BLaER1 treated with 17β-estradiol and CSF1 and Interleukin-3, amounts not matched to agents 10 nM and 100 nM (cell line): Measurements from ENCODE around the gene UACA.

Experiments used
- H3K27ac ChIP-seq, 11 experiments: shearing (Covaris generic); formaldehyde crosslinking; 2 replicates each; pipeline ENCODE4 v1.8.1; 2022
- H3K27me3 ChIP-seq, 11 experiments: shearing (Covaris generic); formaldehyde crosslinking; 2 replicates each; pipeline ENCODE4 v1.8.1; 2022
- H3K36me3 ChIP-seq, 11 experiments: shearing (Covaris generic); formaldehyde crosslinking; 2 replicates each; pipeline ENCODE4 v1.8.1; 2022
- H3K4me1 ChIP-seq, 10 experiments: shearing (Covaris generic); formaldehyde crosslinking; 2 replicates each; pipeline ENCODE4 v1.8.1; 2022
- H3K4me2 ChIP-seq, 11 experiments: shearing (Covaris generic); formaldehyde crosslinking; 2 replicates each; pipeline ENCODE4 v1.8.1; 2022
- H3K4me3 ChIP-seq, 10 experiments: shearing (Covaris generic); formaldehyde crosslinking; 2 replicates each; pipeline ENCODE4 v1.8.1; 2022
- H3K9ac ChIP-seq, 11 experiments: shearing (Covaris generic); formaldehyde crosslinking; 2 replicates each; pipeline ENCODE4 v1.8.1; 2022
- H3K9me3 ChIP-seq, 11 experiments: shearing (Covaris generic); formaldehyde crosslinking; replicated peaks in 1 of 11; 2 replicates each; pipeline ENCODE4 v1.8.1; 2022
- H4K20me1 ChIP-seq, 11 experiments: shearing (Covaris generic); formaldehyde crosslinking; 2 replicates each; pipeline ENCODE4 v1.8.1; 2022
- Cebpa-rat ChIP-seq, 11 experiments: shearing (Covaris generic); IDR thresholded peaks; 2 replicates each; pipeline ENCODE4 v1.8.1; 2022

The UACA gene

DNA sequence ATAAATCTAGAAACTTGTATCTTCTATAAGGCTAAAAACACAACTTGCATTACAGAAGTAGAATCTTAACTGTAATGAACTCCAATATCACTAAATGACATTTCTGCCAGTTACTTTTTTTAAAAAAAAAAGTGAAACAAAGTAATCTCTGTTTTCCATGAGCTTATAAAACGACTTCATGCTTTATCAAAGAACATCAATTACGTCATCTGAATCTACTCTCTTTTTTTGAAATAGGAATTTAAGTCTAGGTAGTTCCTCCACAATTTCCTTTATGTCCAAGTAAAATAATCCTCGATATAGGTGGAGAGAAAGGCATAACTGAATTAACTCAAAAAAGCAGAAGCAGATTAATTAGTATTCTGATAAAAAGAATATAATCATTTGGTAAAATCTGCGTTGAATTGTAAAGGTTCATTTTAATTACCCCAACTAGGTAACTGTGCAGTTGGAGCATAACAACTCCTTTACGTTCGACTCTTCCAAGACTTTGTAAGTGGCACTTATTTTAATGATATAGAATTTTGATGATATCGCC lies 1.4 kb downstream of the UACA start:
- no peak for TF ChIP-seq Cebpa-rat (IDR thresholded peaks at IDR 0.05)
- peaks cover 0 to 5% (median 0%) of the 10 kb centered on the region in 10 experiments; a peak in 2 of 20 replicates for H3K4me1 ChIP-seq
- peak overlapping the region in 9 of 11 experiments; percentile 71 to 91 (median 84); a peak in 15 of 22 replicates for H3K4me2 ChIP-seq
- peaks cover 5 to 22% (median 18%) of the 10 kb centered on the region in 11 experiments; a peak in 20 of 22 replicates for H3K27me3 ChIP-seq
- H3K27ac ChIP-seq = no peak overlapping the region
- H3K36me3 ChIP-seq = no peaks in the 10 kb centered on the region
- no peaks in the 10 kb centered on the region for H4K20me1 ChIP-seq
- peaks cover 0 to 13% (median 6%) of the 10 kb centered on the region in 11 experiments; a peak in 6 of 22 replicates for H3K9me3 ChIP-seq
- peak overlapping the region in 5 of 10 experiments; percentile 61 to 71 (median 70); a peak in 6 of 20 replicates for H3K4me3 ChIP-seq
- no peak overlapping the region; a peak in 1 of 22 replicates for H3K9ac ChIP-seq

DNA sequence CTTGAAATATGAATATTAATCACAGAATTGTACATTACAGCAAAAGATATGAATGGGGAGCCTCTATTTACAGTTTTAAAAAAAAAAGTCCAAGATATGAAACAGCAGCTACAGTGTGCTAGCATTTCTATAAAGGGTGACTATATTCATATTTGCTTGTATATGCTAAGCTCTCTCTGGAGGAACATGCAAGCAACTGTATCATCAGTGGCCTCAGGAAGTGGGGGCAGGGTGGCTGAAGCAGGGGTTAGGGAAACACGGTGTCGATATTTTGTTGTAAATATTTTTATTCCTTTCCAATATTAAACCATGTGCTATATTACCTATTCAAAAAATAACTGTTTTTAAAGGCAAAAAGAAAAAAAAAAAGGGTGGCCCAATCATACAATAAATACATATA lies 2.3 kb downstream of the UACA start:
- Histone ChIP-seq H3K9me3 (peaks cover 0 to 13% (median 6%) of the 10 kb centered on the region in 11 experiments; a peak in 6 of 22 replicates), H3K9ac (no peak overlapping the region), H4K20me1 (no peaks in the 10 kb centered on the region), H3K4me3 (no peak overlapping the region), H3K27me3 (peaks cover 5 to 22% (median 18%) of the 10 kb centered on the region in 11 experiments; a peak in 20 of 22 replicates), H3K27ac (no peak overlapping the region), H3K36me3 (no peaks in the 10 kb centered on the region), H3K4me1 (peaks cover 0 to 5% (median 0%) of the 10 kb centered on the region in 10 experiments; a peak in 2 of 20 replicates), H3K4me2 (no peak overlapping the region)
- no peak for TF ChIP-seq Cebpa-rat (IDR thresholded peaks at IDR 0.05)

DNA sequence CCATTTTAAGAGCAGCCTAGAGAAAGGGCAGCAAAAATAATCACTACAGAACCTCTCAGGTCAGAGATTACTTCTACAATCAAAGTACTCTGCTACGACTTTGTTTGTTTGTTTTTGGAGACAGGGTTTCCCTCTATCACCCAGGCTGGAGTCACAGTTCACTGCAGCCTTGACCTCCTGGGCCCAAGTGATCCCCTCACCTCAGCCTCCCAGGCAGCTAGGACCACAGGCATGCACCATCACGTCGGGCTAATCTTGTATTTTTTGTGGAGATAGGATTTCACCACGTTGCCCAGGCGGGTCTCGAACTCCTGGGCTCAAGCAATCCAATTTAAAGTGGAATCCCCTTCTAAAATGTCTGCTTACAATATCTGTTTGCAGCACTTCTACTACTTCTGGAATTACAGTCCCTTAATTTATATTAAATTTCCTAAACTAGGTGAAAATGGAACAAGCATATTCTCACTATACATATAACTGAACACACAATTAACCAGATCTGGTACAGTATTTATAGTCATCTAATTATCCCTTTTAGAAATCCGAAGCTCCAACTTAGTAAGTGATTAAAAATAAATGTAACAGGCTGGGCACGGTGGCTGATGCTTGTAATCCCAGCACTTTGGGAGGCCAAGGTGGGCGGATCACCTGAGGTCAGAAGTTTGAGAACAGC lies 4.4 kb downstream of the UACA start:
- no peak overlapping the region for H3K27ac ChIP-seq
- no peak overlapping the region for H3K4me3 ChIP-seq
- no peak overlapping the region for H3K9ac ChIP-seq

DNA sequence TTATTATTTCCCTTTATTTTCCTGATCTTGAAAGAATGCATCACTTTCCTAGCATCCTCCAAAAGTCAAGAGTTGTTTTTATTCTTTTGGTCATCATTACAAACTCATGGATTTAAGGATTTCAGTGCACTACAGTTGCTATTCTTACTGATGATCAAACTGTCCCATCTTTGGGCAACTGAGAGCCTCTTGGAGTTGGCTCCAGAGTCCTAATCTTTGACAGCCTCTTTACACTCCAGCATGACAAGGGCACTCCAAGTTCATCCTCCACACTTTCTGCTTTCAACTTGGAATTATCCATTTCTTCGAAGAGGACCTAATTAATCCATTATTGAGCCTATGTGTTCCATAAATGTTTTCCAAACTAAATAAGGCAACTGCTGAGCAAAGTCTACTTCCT lies 5.7 kb downstream of the UACA start:
- H3K4me3 ChIP-seq = no peak overlapping the region
- H3K9me3 ChIP-seq = peaks cover 0 to 3% (median 0%) of the 10 kb centered on the region in 11 experiments; a peak in 1 of 22 replicates
- peaks cover 0 to 5% (median 0%) of the 10 kb centered on the region in 10 experiments; a peak in 2 of 20 replicates for H3K4me1 ChIP-seq
- peaks cover 5 to 17% (median 12%) of the 10 kb centered on the region in 11 experiments; a peak in 20 of 22 replicates for H3K27me3 ChIP-seq
- no peak for TF ChIP-seq Cebpa-rat (IDR thresholded peaks at IDR 0.05)
- H4K20me1 ChIP-seq = no peaks in the 10 kb centered on the region
- H3K4me2 ChIP-seq = no peak overlapping the region
- no peaks in the 10 kb centered on the region for H3K36me3 ChIP-seq
- H3K27ac ChIP-seq = no peak overlapping the region
- no peak overlapping the region for H3K9ac ChIP-seq

More for the DNA sequence above, 4.4 kb downstream of the UACA start:
- H3K27me3 ChIP-seq = peaks cover 5 to 22% (median 18%) of the 10 kb centered on the region in 11 experiments; a peak in 20 of 22 replicates
- H4K20me1 ChIP-seq = no peaks in the 10 kb centered on the region
- TF ChIP-seq Cebpa-rat (IDR thresholded peaks at IDR 0.05) = no peak
- H3K36me3 ChIP-seq = no peaks in the 10 kb centered on the region
- H3K9me3 ChIP-seq = peaks cover 0 to 13% (median 6%) of the 10 kb centered on the region in 11 experiments; a peak in 6 of 22 replicates
- H3K4me1 ChIP-seq = peaks cover 0 to 5% (median 0%) of the 10 kb centered on the region in 10 experiments; a peak in 2 of 20 replicates
- no peak overlapping the region for H3K4me2 ChIP-seq

DNA sequence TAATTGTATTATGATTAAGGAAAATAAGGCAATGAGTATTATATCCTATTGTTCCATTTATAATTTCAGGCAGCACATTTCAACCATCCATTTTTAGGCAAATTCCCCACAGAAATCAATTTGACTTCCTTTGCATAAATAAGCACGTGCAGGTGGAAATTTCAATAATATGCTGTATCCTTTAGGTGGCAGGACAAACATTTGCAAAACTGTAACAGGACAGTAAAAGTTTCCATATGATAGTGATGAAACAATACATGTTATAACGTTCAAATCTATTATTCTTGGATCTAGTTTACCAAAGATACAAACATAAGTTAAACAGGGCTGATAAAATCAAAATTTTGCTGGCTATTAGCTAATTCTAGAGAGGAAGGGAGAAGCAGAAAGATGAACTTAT lies 8.5 kb downstream of the UACA start:
- H3K27ac ChIP-seq = no peak overlapping the region
- no peak overlapping the region for H3K4me2 ChIP-seq
- no peaks in the 10 kb centered on the region for H3K36me3 ChIP-seq
- peaks cover 7 to 12% (median 11%) of the 10 kb centered on the region in 10 experiments; a peak in 19 of 20 replicates for H3K4me1 ChIP-seq
- no peak overlapping the region for H3K4me3 ChIP-seq
- no peak for TF ChIP-seq Cebpa-rat (IDR thresholded peaks at IDR 0.05)
- no peaks in the 10 kb centered on the region for H3K9me3 ChIP-seq
- H3K9ac ChIP-seq = no peak overlapping the region
- H3K27me3 ChIP-seq = no peaks in the 10 kb centered on the region
- no peaks in the 10 kb centered on the region for H4K20me1 ChIP-seq

DNA sequence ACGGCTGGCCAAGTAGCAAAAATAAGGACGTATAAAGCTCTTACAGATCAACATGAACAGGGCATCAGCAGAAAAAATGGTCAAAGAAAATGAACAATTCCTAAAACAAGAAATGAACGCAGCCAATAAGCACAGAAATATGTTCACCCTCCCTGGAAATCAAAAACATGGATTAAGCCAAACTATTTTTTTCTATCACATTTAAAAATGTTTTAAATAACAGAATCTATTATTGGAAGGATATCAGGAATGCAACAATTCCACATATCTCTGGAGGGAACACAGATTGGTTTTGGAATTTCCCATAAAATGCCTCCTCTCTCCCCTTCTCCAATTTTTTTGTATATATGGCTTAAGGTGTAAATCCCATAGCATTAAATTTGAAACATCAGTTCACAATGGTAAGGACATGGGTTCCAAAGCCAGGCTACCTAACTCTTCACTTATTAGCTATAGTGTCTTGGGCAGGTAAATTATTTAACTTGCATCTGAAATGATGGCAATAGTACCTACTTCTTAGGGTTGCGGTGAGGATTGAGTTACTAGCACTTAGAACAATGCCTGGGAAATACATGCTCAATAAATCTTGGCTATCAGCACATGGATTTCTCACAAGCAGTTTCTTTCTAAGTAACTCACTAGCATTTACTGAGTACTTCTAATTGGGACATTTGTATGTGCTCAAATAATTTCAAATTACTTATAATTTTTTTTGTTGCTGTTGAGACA lies 10.1 kb downstream of the UACA start:
- Histone ChIP-seq H4K20me1 (no peaks in the 10 kb centered on the region), H3K4me1 (peaks cover 7 to 14% (median 11%) of the 10 kb centered on the region in 10 experiments; a peak in 19 of 20 replicates), H3K27me3 (no peaks in the 10 kb centered on the region), H3K4me3 (no peak overlapping the region), H3K9me3 (no peaks in the 10 kb centered on the region), H3K4me2 (no peak overlapping the region), H3K9ac (no peak overlapping the region), H3K27ac (no peak overlapping the region), H3K36me3 (no peaks in the 10 kb centered on the region)
- TF ChIP-seq Cebpa-rat (IDR thresholded peaks at IDR 0.05) = no peak

DNA sequence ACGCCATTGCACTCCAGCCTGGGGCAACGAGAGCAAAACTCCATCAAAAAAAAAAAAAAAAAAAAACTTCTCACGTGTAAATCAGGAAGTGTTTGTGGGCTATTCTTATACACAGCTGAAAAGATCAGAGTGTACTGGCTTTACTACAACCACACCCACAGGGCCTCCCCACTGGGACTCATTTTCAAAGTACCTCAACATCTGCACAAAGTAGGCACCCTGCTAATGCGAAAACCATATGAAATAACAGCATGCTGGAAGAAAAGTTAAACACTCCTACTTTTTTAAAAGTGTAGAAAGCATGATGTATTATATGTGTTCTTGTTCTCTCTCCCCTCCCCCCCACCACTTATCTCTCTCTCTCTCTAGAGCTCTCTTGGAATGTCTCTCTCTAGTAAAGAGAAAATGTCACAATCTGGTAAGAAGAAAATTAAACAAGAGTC lies 11.1 kb downstream of the UACA start:
- H3K4me1 ChIP-seq = peaks cover 7 to 17% (median 11%) of the 10 kb centered on the region in 10 experiments; a peak in 19 of 20 replicates
- H3K36me3 ChIP-seq = no peaks in the 10 kb centered on the region
- no peak for TF ChIP-seq Cebpa-rat (IDR thresholded peaks at IDR 0.05)
- H3K27me3 ChIP-seq = no peaks in the 10 kb centered on the region
- H4K20me1 ChIP-seq = no peaks in the 10 kb centered on the region
- H3K4me3 ChIP-seq = no peak overlapping the region
- no peak overlapping the region for H3K27ac ChIP-seq
- peak overlapping the region; percentile 34 to 69 (median 50) for H3K4me2 ChIP-seq
- no peak overlapping the region for H3K9ac ChIP-seq
- H3K9me3 ChIP-seq = no peaks in the 10 kb centered on the region

DNA sequence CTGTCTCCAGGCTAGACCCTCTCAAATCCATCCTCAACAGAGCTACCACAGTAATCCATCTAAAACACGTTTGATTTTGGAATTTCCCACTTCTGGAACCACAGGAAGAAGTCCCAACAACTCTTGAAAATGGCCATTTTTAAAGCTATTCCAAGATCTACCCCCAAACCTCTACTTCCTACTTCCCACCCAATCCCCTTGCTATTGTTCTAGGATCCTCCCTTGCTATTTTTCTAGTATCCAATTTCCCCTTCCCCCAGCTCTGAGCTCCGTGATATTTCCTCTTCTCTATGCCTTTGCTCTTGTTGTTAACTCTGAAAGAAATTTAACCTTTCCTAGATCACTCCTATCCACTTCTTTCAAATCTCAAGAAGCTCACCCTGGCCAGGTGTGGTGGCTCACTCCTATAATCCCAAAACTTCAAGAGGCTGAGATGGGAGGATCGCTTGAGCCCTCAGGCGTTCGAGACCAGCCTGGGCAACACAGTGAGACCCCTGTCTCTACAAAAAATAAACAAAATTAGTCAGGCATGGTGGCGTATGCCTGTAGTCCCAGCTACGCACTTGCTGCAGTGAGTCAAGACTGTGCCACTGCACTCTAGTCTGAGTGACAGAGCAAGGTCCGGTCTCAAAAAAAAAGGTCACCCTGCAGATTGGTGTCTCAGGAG lies 13.0 kb downstream of the UACA start:
- no peak overlapping the region for H3K4me2 ChIP-seq
- no peak overlapping the region for H3K9ac ChIP-seq
- H3K4me1 ChIP-seq = peaks cover 7 to 17% (median 11%) of the 10 kb centered on the region in 10 experiments; a peak in 19 of 20 replicates
- H3K27me3 ChIP-seq = no peaks in the 10 kb centered on the region
- no peaks in the 10 kb centered on the region for H3K36me3 ChIP-seq
- no peaks in the 10 kb centered on the region for H3K9me3 ChIP-seq
- H4K20me1 ChIP-seq = no peaks in the 10 kb centered on the region
- no peak for TF ChIP-seq Cebpa-rat (IDR thresholded peaks at IDR 0.05)
- no peak overlapping the region for H3K27ac ChIP-seq
- H3K4me3 ChIP-seq = no peak overlapping the region
